ENCODE measurements around the gene JAKMIP1. TPM values are rescaled to one million over a fixed set of nuclear protein-coding genes. Genes with fewer than 3 reads are reported as not detected.

Gene JAKMIP1
- total RNA-seq, 1 experiment from 2014 or later = not detected

DNA sequence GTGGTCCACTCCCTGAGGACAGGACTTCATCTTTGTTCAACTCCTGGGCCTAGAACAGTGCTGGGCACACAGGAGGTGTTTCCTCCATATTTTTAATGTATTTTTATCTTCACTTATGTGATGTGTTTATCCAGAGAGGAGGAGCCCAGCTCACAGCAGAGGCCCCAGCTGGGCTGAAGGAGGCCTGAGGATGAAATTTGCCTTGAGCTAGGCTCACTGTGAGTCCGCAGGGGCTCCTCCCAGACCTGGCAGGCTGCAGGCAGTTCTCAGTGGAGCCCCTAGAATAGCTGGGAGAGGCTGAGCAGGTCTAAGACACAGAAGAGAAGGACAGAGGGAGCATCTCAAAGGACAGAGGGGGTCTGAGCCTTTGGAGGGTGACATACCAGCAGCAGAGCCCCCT, 208.9 kb downstream of the JAKMIP1 start:
- peaks cover 19% of the 10 kb centered on the region for H3K27me3 ChIP-seq (ENCODE audit: insufficient read depth, low read length)
- intact Hi-C loops (cut with micrococcal nuclease) = no loop called here
- RAD21 ChIA-PET (ENCODE audit: low non-redundant PET in 1 of 2, low total read pairs in 2 of 2, uncharacterized antibody in 2 of 2, unreplicated experiment in 2 of 2) = no interaction called here

More for the DNA sequence above, 208.9 kb downstream of the JAKMIP1 start:
- no peaks in the 10 kb centered on the region for H3K9me2 ChIP-seq (ENCODE audit: insufficient read depth)
- H3K79me2 ChIP-seq (ENCODE audit: insufficient read depth, low read length) = no peaks in the 10 kb centered on the region
- ATAC-seq = no peak
- H3K4me2 ChIP-seq (ENCODE audit: low read length) = no peak overlapping the region
- TF ChIP-seq MAX (IDR thresholded peaks at IDR 0.05) = no peak
- no peak for TF ChIP-seq FOSL1 (IDR thresholded peaks at IDR 0.05; ENCODE audit: low read depth)
- TF ChIP-seq EZH2phosphoT487 (IDR thresholded peaks at IDR 0.05; ENCODE audit: borderline replicate concordance) = no peak
- TF ChIP-seq, protein P1, sequence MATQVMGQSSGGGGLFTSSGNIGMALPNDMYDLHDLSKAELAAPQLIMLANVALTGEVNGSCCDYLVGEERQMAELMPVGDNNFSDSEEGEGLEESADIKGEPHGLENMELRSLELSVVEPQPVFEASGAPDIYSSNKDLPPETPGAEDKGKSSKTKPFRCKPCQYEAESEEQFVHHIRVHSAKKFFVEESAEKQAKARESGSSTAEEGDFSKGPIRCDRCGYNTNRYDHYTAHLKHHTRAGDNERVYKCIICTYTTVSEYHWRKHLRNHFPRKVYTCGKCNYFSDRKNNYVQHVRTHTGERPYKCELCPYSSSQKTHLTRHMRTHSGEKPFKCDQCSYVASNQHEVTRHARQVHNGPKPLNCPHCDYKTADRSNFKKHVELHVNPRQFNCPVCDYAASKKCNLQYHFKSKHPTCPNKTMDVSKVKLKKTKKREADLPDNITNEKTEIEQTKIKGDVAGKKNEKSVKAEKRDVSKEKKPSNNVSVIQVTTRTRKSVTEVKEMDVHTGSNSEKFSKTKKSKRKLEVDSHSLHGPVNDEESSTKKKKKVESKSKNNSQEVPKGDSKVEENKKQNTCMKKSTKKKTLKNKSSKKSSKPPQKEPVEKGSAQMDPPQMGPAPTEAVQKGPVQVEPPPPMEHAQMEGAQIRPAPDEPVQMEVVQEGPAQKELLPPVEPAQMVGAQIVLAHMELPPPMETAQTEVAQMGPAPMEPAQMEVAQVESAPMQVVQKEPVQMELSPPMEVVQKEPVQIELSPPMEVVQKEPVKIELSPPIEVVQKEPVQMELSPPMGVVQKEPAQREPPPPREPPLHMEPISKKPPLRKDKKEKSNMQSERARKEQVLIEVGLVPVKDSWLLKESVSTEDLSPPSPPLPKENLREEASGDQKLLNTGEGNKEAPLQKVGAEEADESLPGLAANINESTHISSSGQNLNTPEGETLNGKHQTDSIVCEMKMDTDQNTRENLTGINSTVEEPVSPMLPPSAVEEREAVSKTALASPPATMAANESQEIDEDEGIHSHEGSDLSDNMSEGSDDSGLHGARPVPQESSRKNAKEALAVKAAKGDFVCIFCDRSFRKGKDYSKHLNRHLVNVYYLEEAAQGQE (IDR thresholded peaks at IDR 0.05; ENCODE audit: low read depth) = no peak
- TF ChIP-seq SP1 (IDR thresholded peaks at IDR 0.05; ENCODE audit: low read depth) = no peak
- no peak for TF ChIP-seq ELF1 (IDR thresholded peaks at IDR 0.05; ENCODE audit: borderline replicate concordance, low read depth)
- TF ChIP-seq ATF3 (IDR thresholded peaks at IDR 0.05) = no peak
- TF ChIP-seq, protein P2, sequence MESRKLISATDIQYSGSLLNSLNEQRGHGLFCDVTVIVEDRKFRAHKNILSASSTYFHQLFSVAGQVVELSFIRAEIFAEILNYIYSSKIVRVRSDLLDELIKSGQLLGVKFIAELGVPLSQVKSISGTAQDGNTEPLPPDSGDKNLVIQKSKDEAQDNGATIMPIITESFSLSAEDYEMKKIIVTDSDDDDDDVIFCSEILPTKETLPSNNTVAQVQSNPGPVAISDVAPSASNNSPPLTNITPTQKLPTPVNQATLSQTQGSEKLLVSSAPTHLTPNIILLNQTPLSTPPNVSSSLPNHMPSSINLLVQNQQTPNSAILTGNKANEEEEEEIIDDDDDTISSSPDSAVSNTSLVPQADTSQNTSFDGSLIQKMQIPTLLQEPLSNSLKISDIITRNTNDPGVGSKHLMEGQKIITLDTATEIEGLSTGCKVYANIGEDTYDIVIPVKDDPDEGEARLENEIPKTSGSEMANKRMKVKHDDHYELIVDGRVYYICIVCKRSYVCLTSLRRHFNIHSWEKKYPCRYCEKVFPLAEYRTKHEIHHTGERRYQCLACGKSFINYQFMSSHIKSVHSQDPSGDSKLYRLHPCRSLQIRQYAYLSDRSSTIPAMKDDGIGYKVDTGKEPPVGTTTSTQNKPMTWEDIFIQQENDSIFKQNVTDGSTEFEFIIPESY (IDR thresholded peaks at IDR 0.05; ENCODE audit: extremely low read depth, insufficient replicate concordance, low read length) = no peak
- TF ChIP-seq SRF (IDR thresholded peaks at IDR 0.05; ENCODE audit: low read depth) = no peak
- TF ChIP-seq POLR2AphosphoS5 (IDR thresholded peaks at IDR 0.05; ENCODE audit: low read depth, low read length) = no peak
- TF ChIP-seq ZFX (IDR thresholded peaks at IDR 0.05) = no peak
- no peak for TF ChIP-seq CTCF (IDR thresholded peaks at IDR 0.05 in 2 of 3, conservative IDR thresholded peaks at IDR 0.05 in 1 of 3; ENCODE audit: borderline replicate concordance in 1 of 3, insufficient read depth in 1 of 3, low read depth in 2 of 3, low read length in 2 of 3)
- TF ChIP-seq JUND (IDR thresholded peaks at IDR 0.05) = no peak
- no peak for TF ChIP-seq POLR2A (IDR thresholded peaks at IDR 0.05; ENCODE audit: borderline replicate concordance, extremely low read depth, insufficient read depth, insufficient read length)
- TF ChIP-seq RAD21 (IDR thresholded peaks at IDR 0.05; ENCODE audit: low read depth) = no peak
- no peak for TF ChIP-seq EGR1 (IDR thresholded peaks at IDR 0.05; ENCODE audit: low read depth)
- TF ChIP-seq TCF7L2 (IDR thresholded peaks at IDR 0.05; ENCODE audit: borderline replicate concordance, extremely low read depth, insufficient read depth, insufficient read length) = no peak
- no peak for TF ChIP-seq EZH2 (IDR thresholded peaks at IDR 0.05)
- no peak overlapping the region for H3K9ac ChIP-seq (ENCODE audit: low read length)
- ChIA-PET POLR2A (no interaction called here), CTCF (interaction anchor here (1.3 to 1.4 kb wide), 2 partner anchors 8 to 170 kb away, joined by 3 read pairs; no protein-coding TSS in a partner anchor)
- no TSS peak for BruUV-seq (replicated peaks)
- H4K20me1 ChIP-seq (ENCODE audit: insufficient read depth) = no peaks in the 10 kb centered on the region
- no peaks in the 10 kb centered on the region for H3K36me3 ChIP-seq (ENCODE audit: control insufficient read depth in 1 of 2, insufficient read depth in 2 of 2, low read length in 2 of 2)
- DNase-seq (ENCODE audit: low read depth, low spot score) = no peak
- H3K27ac ChIP-seq (ENCODE audit: low read depth, low read length) = no peak overlapping the region
- no peak overlapping the region for H3K4me3 ChIP-seq (replicated peaks in 1 of 2; ENCODE audit: low read depth in 1 of 2, low read length in 2 of 2)
- H3K4me1 ChIP-seq (ENCODE audit: control insufficient read depth in 1 of 2, insufficient read depth in 2 of 2, low read length in 2 of 2) = peaks cover 0 to 7% of the 10 kb centered on the region in 2 experiments; a peak in 1 of 4 replicates
- H2AFZ ChIP-seq (ENCODE audit: low read depth, low read length, poor library complexity, severe bottlenecking) = no peak overlapping the region
- no peaks in the 10 kb centered on the region for H3K9me3 ChIP-seq (ENCODE audit: control insufficient read depth in 1 of 2, insufficient read depth in 1 of 2, low read depth in 1 of 2, low read length in 2 of 2)
